GM21515 (cell line): Measurements from ENCODE around the gene CXCR4.
"Not testable (repeated sequence)": the region's sequence is repeated elsewhere in the genome, so short reads cannot be mapped to it uniquely, and the experiment has no call there.

Experiments used
- ATAC-seq: cut with Tn5 transposase; IDR thresholded peaks from one replicate; pipeline ENCODE4 v1.9.1; 2021; ENCODE audit not compliant: unreplicated experiment

The CXCR4 gene

DNA sequence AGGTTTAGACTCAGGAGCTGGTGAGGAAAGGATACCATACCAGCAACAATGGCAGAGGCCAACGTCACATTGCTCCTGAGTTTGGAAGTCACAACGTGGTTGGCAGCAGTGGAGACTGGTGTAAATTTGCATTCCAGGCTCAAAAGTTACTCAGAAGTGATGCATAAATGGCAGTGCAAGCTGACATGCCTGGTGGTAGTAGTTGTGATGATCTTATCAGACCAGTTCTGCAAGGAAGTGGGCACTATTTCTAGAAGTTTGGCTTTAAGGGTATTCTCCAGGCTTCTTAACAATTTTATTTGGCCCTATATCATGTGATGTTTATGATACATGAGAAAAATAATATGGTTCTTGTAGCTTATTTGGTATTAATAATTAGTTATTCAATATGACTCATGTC is 37.8 kb downstream of the CXCR4 start:
- no peak for ATAC-seq

GRCh38 chr2:136077107-136077506 is 40.8 kb downstream of the CXCR4 start:
- no peak for ATAC-seq

DNA sequence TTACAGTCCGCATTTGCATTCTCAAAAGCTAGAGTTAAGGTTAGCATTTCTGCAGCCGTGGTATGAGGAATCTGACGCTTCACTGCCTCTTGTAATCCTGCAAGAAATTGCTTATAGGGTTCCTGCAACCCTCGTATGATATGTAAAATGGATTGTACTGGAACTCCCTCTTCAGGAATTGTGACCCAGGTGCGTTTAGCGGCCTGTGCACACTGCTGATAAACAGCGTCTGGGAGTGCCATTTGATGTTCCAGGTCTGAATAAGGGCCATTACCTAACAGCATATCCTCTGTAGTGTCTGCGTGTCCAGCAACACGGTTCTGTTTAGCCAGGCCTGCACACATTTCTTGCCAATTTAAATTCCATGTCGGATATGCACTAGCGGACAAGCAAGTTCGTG is 42.5 kb downstream of the CXCR4 start:
- no peak for ATAC-seq

GRCh38 chr2:136072621-136073020 is 45.3 kb downstream of the CXCR4 start:
- no peak for ATAC-seq

GRCh38 chr2:136071887-136072286 is 46.1 kb downstream of the CXCR4 start:
- not testable (repeated sequence) for ATAC-seq

DNA sequence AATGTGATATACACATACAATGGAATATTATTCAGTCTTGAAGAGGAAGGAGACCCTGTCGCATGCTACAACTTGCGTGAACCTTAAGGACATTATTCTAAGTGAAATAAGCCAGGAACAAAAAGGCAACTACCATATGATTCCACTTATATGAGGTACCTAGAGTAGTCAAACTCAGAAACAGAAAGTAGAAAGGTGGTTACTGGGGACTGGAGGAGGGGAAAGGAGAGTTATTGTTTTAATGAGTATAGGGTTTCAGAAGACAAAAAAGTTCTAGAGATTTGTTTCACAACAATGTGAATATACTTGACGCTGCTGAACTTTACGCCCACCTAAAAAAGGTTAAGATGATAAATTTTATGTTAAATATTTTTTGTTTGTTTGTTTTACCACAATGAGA is 47.0 kb downstream of the CXCR4 start:
- ATAC-seq = no peak

- ATAC-seq = no peak
Measured at GRCh38 chr2:136069773-136070172, 48.2 kb downstream of the CXCR4 start.

- ATAC-seq = no peak
Measured at GRCh38 chr2:136068581-136069227, 49.2 kb downstream of the CXCR4 start.

DNA sequence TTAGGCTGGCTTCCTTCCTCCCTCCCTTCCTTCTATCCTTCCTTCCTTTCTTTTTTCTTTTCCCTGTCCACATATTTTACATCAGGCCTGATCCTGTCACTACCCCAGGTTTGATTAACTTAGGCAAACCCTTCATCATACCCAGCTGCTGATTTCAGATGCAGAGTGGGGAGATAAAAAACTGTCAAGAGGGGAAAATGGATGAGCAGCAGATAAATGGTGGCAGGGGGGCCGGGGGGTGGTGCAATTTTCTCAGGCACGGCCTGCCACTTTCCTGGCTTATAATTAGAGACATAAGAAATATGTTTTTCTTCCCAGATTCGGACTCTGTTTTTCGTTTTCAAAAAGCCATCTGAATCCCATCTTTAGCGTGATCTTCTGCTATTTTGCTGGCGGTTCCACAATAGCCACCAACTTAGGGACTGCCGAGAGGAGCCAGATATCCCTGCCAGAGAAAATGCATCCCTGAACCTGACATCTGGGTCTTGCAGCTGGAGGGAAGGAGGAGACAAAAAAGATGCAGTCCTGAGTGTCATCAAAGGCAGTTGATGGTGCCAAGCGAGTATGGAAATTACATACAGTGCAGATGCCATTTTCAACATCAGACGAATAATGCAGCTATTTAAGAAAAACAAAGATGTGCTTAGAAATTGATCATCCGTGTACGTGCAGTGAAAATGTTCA is 49.9 kb downstream of the CXCR4 start:
- no peak for ATAC-seq

DNA sequence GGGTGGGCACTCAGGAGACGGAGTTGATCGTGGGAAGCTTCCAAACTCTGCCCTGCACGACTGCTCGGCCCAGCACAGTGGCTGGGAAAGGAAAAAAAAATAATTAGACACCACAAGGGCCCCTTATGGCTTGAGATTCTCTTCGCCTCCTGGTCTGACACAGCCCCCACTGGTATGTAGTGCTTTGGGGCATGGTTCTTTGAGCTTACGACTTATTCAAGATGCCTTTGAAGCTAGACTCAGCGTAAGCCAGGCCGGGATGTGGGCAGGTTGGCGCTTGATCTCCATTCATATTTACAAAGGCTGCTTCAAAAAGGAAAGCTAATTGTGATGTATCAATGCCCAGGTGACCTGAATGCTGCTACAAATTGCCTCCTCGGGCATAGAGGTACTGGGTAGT is 50.5 kb downstream of the CXCR4 start:
- no peak for ATAC-seq

DNA sequence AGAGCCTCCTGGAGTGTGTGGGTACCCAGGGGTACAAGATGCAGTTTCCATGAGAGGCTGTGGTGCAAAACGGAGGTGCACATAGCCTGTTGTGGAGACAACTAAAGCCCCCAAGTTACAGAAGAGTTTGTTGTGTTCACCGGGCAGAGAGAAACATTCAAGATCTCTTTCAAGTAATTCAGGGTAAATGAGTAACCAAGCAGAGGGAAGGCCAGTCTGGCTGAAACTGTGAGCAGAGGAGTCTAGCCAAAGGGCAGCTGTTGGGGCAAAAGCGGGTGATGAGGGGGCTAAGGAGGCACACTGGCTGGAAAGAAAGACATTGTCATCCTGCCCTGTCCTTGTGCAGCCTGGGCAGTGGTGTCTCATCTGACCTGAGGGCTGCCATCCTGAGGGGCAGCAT is 52.0 kb downstream of the CXCR4 start:
- peak; percentile 58 for ATAC-seq

DNA sequence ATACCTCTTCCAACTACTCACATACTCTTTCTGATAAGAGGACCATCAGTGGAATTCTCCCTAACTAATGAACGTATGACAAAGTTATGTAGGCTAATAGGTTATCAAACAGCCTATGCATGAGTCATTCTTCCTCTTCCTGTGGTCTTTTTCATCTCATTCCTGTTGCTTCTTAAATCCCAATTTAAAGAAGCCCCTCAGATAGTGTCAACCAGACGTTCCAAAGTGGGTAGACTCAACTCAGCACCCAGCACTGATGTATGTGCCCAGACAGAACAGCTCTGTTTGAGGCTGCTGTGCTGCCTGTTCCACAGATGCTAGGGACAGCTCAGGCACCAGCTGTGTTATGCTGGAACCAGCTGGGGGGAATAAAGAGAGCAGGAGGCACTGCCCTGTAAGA is 52.6 kb downstream of the CXCR4 start:
- ATAC-seq = peak; percentile 29
